GM12878 (cell line): ENCODE results near the gene GASK1B. TPM values are rescaled to one million over a fixed set of nuclear protein-coding genes. Genes with fewer than 3 reads are reported as not detected.

ENCODE experiments used
- ATAC-seq: fragments of 200-7000 bp; cut with Tn5 transposase; 3 replicates; pipeline ENCODE4 v1.9.1; 2020; ENCODE audit warnings: mild to moderate bottlenecking, moderate library complexity
- BruUV-seq: library from RNA; stranded (reverse); fragments of 400-500 nt; replicated peaks from 2 replicates; lab custom pipeline; 2021; lab: Mats Ljungman, UMichigan
- CTCF ChIA-PET: fragments of 300-600 bp; sonication (Branson Sonifier 250); formaldehyde crosslinking; extraction: SDS; loops from one replicate; lab custom pipeline; 2021; ENCODE audit warnings: inconsistent platforms; lab: Yijun Ruan, JAX
- POLR2A ChIA-PET: fragments of 350-600 bp; formaldehyde crosslinking; extraction: SDS; loops from one replicate; lab custom pipeline; 2021; ENCODE audit warnings: inconsistent platforms; lab: Charles Lee
- RAD21 ChIA-PET: fragments of 300-600 bp; sonication (Branson Sonifier 250); formaldehyde crosslinking; loops from one replicate; lab custom pipeline; 2023; ENCODE audit warnings: antibody characterized with exemption; ENCODE audit not compliant: unreplicated experiment; lab: Charles Lee
- SMC1A ChIA-PET: fragments of 300-600 bp; sonication (Branson Sonifier 250); formaldehyde crosslinking; loops from one replicate; lab custom pipeline; 2023; ENCODE audit not compliant: unreplicated experiment, uncharacterized antibody; lab: Charles Lee
- DNase-seq: peaks from one replicate; pipeline ENCODE4 v3.0.0-alpha.2; 2011; ENCODE audit warnings: low read depth, low spot score
- FAIRE-seq: peaks from 3 replicates; lab custom pipeline; 2011; peaks lifted over from hg19 to GRCh38; lab: Jason Lieb, UNC
- H2AFZ ChIP-seq: 2 replicates; pipeline ENCODE4 v1.6.0; 2011; ENCODE audit warnings: low read depth, low read length, control low read depth; ENCODE audit not compliant: control insufficient read depth
- H3K27ac ChIP-seq: 2 replicates; pipeline ENCODE4 v1.5.1; 2011; ENCODE audit warnings: control low read depth; ENCODE audit not compliant: control insufficient read depth, insufficient read depth
- H3K27me3 ChIP-seq, 2 experiments: replicated peaks in 1 of 2; 2 replicates each; pipeline versions ENCODE4 v1.6.0 to v1.6.1; 2011; ENCODE audit warnings: low read length in 1 of 2; ENCODE audit not compliant: control insufficient read depth in 2 of 2, insufficient read depth in 2 of 2
- H3K36me3 ChIP-seq, 2 experiments: 2 replicates each; pipeline ENCODE4 v1.5.1; 2011; ENCODE audit warnings: low read length in 1 of 2; ENCODE audit not compliant: control insufficient read depth in 2 of 2, insufficient read depth in 2 of 2
- H3K4me1 ChIP-seq: 2 replicates; pipeline ENCODE4 v1.6.1; 2011; ENCODE audit warnings: mild to moderate bottlenecking, low read length, moderate library complexity, mixed read lengths; ENCODE audit not compliant: control insufficient read depth, insufficient read depth
- H3K4me2 ChIP-seq: 2 replicates; pipeline ENCODE4 v1.6.0; 2011; ENCODE audit warnings: control low read depth; ENCODE audit not compliant: control insufficient read depth, insufficient read depth
- H3K4me3 ChIP-seq: fragments of 200-600 bp; sonication (generic); 2 replicates; pipeline ENCODE4 v1.5.1; 2016
- H3K79me2 ChIP-seq: 2 replicates; pipeline ENCODE4 v1.6.0; 2011; ENCODE audit warnings: low read length; ENCODE audit not compliant: control insufficient read depth, insufficient read depth
- H3K9ac ChIP-seq: 2 replicates; pipeline ENCODE4 v1.8.0; 2011; ENCODE audit warnings: low read length, control low read depth, mixed read lengths; ENCODE audit not compliant: control insufficient read depth, insufficient read depth
- H3K9me3 ChIP-seq: replicated peaks from 3 replicates; pipeline ENCODE4 v1.5.1; 2011; ENCODE audit warnings: mild to moderate bottlenecking, low read length; ENCODE audit not compliant: control insufficient read depth, insufficient read depth
- H4K20me1 ChIP-seq: 2 replicates; pipeline ENCODE4 v1.6.0; 2011; ENCODE audit not compliant: control insufficient read depth, insufficient read depth
- BHLHE40 ChIP-seq, 2 experiments: fragments of 450-650 bp in 1 of 2; IDR thresholded peaks; 2 replicates each; pipeline ENCODE4 v1.6.1; 2011 to 2017; ENCODE audit warnings: low read depth in 2 of 2, borderline replicate concordance in 1 of 2, improper control_type of control experiment in 1 of 2, low read length in 1 of 2, mild to moderate bottlenecking in 1 of 2
- CHD1 ChIP-seq: IDR thresholded peaks from 2 replicates; pipeline ENCODE4 v1.6.1; 2012; ENCODE audit warnings: low read depth, low read length, improper control_type of control experiment
- FOS ChIP-seq: IDR thresholded peaks from 3 replicates; pipeline ENCODE4 v1.6.1; 2011; ENCODE audit warnings: borderline replicate concordance; ENCODE audit not compliant: insufficient read length; ENCODE audit errors: extremely low read depth
- GABPA ChIP-seq: IDR thresholded peaks from 2 replicates; pipeline ENCODE4 v1.6.1; 2014; ENCODE audit warnings: antibody characterized with exemption, low read depth, mild to moderate bottlenecking, inconsistent platforms
- HDGF ChIP-seq: fragments of 450-650 bp; IDR thresholded peaks from 2 replicates; pipeline ENCODE4 v1.6.1; 2016; ENCODE audit warnings: antibody characterized with exemption
- IKZF1 ChIP-seq: fragments of 450-650 bp; conservative IDR thresholded peaks from 2 replicates; pipeline ENCODE4 v1.6.1; 2017; ENCODE audit warnings: antibody characterized with exemption, mild to moderate bottlenecking
- JUNB ChIP-seq: IDR thresholded peaks from 2 replicates; pipeline ENCODE4 v1.6.1; 2016; ENCODE audit warnings: antibody characterized with exemption, mild to moderate bottlenecking
- MTA2 ChIP-seq: fragments of 450-650 bp; IDR thresholded peaks from 2 replicates; pipeline ENCODE4 v1.6.1; 2016; ENCODE audit warnings: low read depth, mild to moderate bottlenecking, moderate library complexity
- NFXL1 ChIP-seq: fragments of 450-650 bp; IDR thresholded peaks from 2 replicates; pipeline ENCODE4 v1.6.1; 2017; ENCODE audit warnings: antibody characterized with exemption, mild to moderate bottlenecking, borderline replicate concordance
- NFYA ChIP-seq: IDR thresholded peaks from 2 replicates; pipeline ENCODE4 v1.6.1; 2011; ENCODE audit warnings: low read depth, mild to moderate bottlenecking, low read length, improper control_type of control experiment, borderline replicate concordance
- NR2C2 ChIP-seq: IDR thresholded peaks from 2 replicates; pipeline ENCODE4 v1.6.1; 2011; ENCODE audit warnings: borderline replicate concordance, low read depth; ENCODE audit not compliant: control insufficient read depth, insufficient read length
- PRDM15 ChIP-seq: fragments of 450-650 bp; formaldehyde crosslinking; IDR thresholded peaks from 2 replicates; pipeline ENCODE4 v1.4.0; 2020; ENCODE audit warnings: mild to moderate bottlenecking, moderate library complexity
- RB1 ChIP-seq: fragments of 450-650 bp; formaldehyde crosslinking; IDR thresholded peaks from 2 replicates; pipeline ENCODE4 v1.6.1; 2017; ENCODE audit warnings: mild to moderate bottlenecking, borderline replicate concordance
- SPI1 ChIP-seq: IDR thresholded peaks from 2 replicates; pipeline ENCODE4 v1.6.1; 2011; ENCODE audit warnings: low read depth, mild to moderate bottlenecking, low read length, moderate library complexity, borderline replicate concordance; ENCODE audit not compliant: insufficient read depth
- STAT1 ChIP-seq: fragments of 450-650 bp; conservative IDR thresholded peaks from 2 replicates; pipeline ENCODE4 v1.6.1; 2014; ENCODE audit warnings: antibody characterized with exemption, mild to moderate bottlenecking
- TCF7 ChIP-seq: IDR thresholded peaks from 2 replicates; pipeline ENCODE4 v1.6.1; 2014; ENCODE audit warnings: antibody characterized with exemption, borderline replicate concordance
- WGBS: methylation state at CpG from one replicate; pipeline ENCODE4 v1.1.6; 2016; ENCODE audit warnings: low lambda C conversion rate; ENCODE audit not compliant: insufficient replicate concordance, insufficient coverage; ENCODE audit errors: missing lambda C conversion rate; 5-methylcytosine and 5-hydroxymethylcytosine counted together
- in situ Hi-C: fragments of 300-500 bp; cut with MboI; formaldehyde crosslinking; loops from 9 replicates; pipeline ENCODE4 v1.14.3; 2018; ENCODE audit warnings: mixed read lengths
- intact Hi-C: fragments of 100-400 bp; cut with micrococcal nuclease; formaldehyde crosslinking; loops from one replicate; pipeline ENCODE4 v1.14.2; 2022; ENCODE audit not compliant: unreplicated experiment
- polyA plus RNA-seq, 11 experiments: library from polyadenylated mRNA; depleted of rRNA in 4 of 11; unstranded in 6 of 11; stranded (reverse) in 5 of 11; fragments of >200 nt; fragmentation: Nextera tagmentation in 4 of 11; fragmentation: Illumina TruSeq in 1 of 11; extraction: Ambion mirVana in 4 of 11; extraction: Trizol in 1 of 11; gene quantifications; 1 replicate in 1 of 11; 2 replicates in 10 of 11; pipeline versions ENCODE4 v1.2.1 to v1.2.3, GENCODE V29; 2011 to 2016; ENCODE audit warnings: inconsistent platforms in 2 of 11, missing spikeins in 2 of 11, low read depth in 1 of 11
- total RNA-seq, 4 experiments: library from RNA; depleted of rRNA in 3 of 4; stranded (reverse); fragments of >200 nt in 3 of 4; fragmentation: Illumina TruSeq in 1 of 4; extraction: Trizol in 1 of 4; gene quantifications; 2 replicates each; pipeline versions ENCODE4 v1.2.1 to v1.2.3, GENCODE V29; 2013 to 2021
- TF ChIP-seq, protein P1 (sequence below): fragments of 450-650 bp; IDR thresholded peaks from 2 replicates; pipeline ENCODE4 v1.6.1; 2014; ENCODE audit warnings: mild to moderate bottlenecking

Gene GASK1B
- total and polyA plus RNA-seq, 10 of the 15 experiments (the other 5 are each of a cell fraction or from before 2014, with no cell fraction given): under 0.01 to 0.21 (median 0.07) TPM; not detected in 1

GRCh38 chr4:158169931-158170690 is 2.7 kb downstream of the GASK1B start:
- Histone ChIP-seq H3K9me3 (no peaks in the 10 kb centered on the region), H4K20me1 (no peaks in the 10 kb centered on the region), H3K27me3 (peaks cover 0 to 4% of the 10 kb centered on the region in 2 experiments; a peak in 2 of 4 replicates), H3K27ac (no peak overlapping the region), H3K4me3 (no peak overlapping the region), H3K9ac (no peak overlapping the region), H3K4me2 (no peak overlapping the region), H3K79me2 (no peaks in the 10 kb centered on the region), H3K4me1 (no peaks in the 10 kb centered on the region), H2AFZ (no peak overlapping the region), H3K36me3 (no peaks in the 10 kb centered on the region)
- intact Hi-C loops (no loop called here), in situ Hi-C loops (loop anchor here (5.0 kb wide), 1 partner anchor 178 kb away; no protein-coding TSS in a partner anchor)
- TF ChIP-seq MTA2 (no peak), IKZF1 (no peak), HDGF (no peak), STAT1 (no peak), BHLHE40 (IDR thresholded peaks at IDR 0.05; ENCODE audit: borderline replicate concordance in 1 of 2, low read depth in 2 of 2, low read length in 1 of 2) (no peak), FOS (no peak), NR2C2 (no peak), RB1 (no peak), CHD1 (no peak), NFXL1 (no peak), JUNB (no peak), TCF7 (no peak), GABPA (no peak), SPI1 (no peak), NFYA (no peak), PRDM15 (CRISPR knock-in tag) (no peak)
- TF ChIP-seq, protein P1, sequence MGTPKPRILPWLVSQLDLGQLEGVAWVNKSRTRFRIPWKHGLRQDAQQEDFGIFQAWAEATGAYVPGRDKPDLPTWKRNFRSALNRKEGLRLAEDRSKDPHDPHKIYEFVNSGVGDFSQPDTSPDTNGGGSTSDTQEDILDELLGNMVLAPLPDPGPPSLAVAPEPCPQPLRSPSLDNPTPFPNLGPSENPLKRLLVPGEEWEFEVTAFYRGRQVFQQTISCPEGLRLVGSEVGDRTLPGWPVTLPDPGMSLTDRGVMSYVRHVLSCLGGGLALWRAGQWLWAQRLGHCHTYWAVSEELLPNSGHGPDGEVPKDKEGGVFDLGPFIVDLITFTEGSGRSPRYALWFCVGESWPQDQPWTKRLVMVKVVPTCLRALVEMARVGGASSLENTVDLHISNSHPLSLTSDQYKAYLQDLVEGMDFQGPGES: no peak
- ChIA-PET RAD21 (no interaction called here), CTCF (interaction anchor here (0.6 to 1.1 kb wide), 2 partner anchors 12 to 103 kb away, joined by 3 to 4 read pairs; no protein-coding TSS in a partner anchor), SMC1A (no interaction called here), POLR2A (no interaction called here)
- BruUV-seq: no TSS peak
- DNase-seq: no peak
- 48% methylated on average over 18 of the region's 18 CpGs for WGBS
- ATAC-seq: no peak; the same call in 2 of the 3 replicates
- FAIRE-seq: no peak
